ENCODE results near the gene CALD1.

- TF ChIP-seq GABPA (IDR thresholded peaks at IDR 0.05; ENCODE audit: low read depth) (no peak), CTCF (IDR thresholded peaks at IDR 0.05; ENCODE audit: insufficient read depth, low read length) (no peak), REST (IDR thresholded peaks at IDR 0.05; ENCODE audit: insufficient replicate concordance, low read depth) (no peak)
Observed at GRCh38 chr7:134902058-134902457, 122.6 kb downstream of the CALD1 start.

Data from HL-60 (cell line).